Fibroblast of lung (primary cell): ENCODE measurements around the gene CASKIN2.

ENCODE experiments used
- CTCF ChIP-seq, 2 donors: IDR thresholded peaks in 1 of 2; conservative IDR thresholded peaks in 1 of 2; 1 replicate in 1 of 2; 2 replicates in 1 of 2; pipeline ENCODE4 v1.5.1; 2011 to 2012; ENCODE audit warnings: low read length in 2 of 2, control low read depth in 1 of 2, inconsistent platforms in 1 of 2, low read depth in 1 of 2, mild to moderate bottlenecking in 1 of 2
- EZH2 ChIP-seq: IDR thresholded peaks from 2 replicates; pipeline ENCODE4 v1.5.1; 2012; ENCODE audit warnings: low read length, control low read depth, mild to moderate bottlenecking; ENCODE audit errors: missing control alignments

DNA sequence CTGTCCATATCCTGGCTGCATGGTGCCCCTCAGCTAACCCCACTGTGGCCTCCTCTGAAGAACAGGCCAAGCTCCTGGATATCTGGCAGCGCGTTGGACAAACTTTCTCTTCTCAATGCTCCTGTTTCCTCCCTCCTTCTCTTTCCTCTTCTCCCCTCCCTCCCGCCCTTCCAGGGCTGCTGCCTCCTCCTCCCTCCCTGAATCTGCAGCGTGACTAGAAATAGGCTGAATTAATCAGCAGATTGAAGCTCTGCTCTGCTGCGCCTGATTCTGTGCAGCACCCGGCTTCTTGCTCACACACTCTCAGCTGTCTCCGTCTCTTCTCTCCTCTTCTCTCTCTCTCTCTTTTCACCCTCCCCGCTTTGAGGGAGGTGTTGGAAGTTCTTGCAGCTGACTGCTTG, 39.1 kb downstream of the CASKIN2 start:
- TF ChIP-seq CTCF (conservative IDR thresholded peaks at IDR 0.05 in 1 of 2, IDR thresholded peaks at IDR 0.05 in 1 of 2; ENCODE audit: low read depth in 1 of 2, low read length in 2 of 2) (no peak), EZH2 (no peak)
